ENCODE measurements around the gene ID1.
A peak's percentile ranks its signal among the peaks of the same experiment; 100 is the strongest.

Gene ID1

GRCh38 chr20:31569163-31570020 lies 35.7 kb upstream of the ID1 start:
- H3K27ac ChIP-seq: peak overlapping the region; percentile 27 to 95
- DNase-seq (ENCODE audit: low spot score): no peak
- peak; percentile 82 for TF ChIP-seq CTCF (IDR thresholded peaks at IDR 0.05)
- H3K4me3 ChIP-seq: no peak overlapping the region

- DNase-seq (ENCODE audit: low spot score): no peak
Observed at GRCh38 chr20:31570021-31570463, 35.0 kb upstream of the ID1 start.

GRCh38 chr20:31570735-31571617 lies 34.1 kb upstream of the ID1 start:
- DNase-seq (ENCODE audit: low spot score): no peak
- H3K27ac ChIP-seq: peak overlapping the region; percentile 27 to 95
- no peak overlapping the region for H3K4me3 ChIP-seq
- no peak for TF ChIP-seq CTCF (IDR thresholded peaks at IDR 0.05)

More at GRCh38 chr20:31570021-31570463, 35.0 kb upstream of the ID1 start:
- no peak for TF ChIP-seq CTCF (IDR thresholded peaks at IDR 0.05)
- Histone ChIP-seq H3K4me3 (no peak overlapping the region), H3K27ac (peak overlapping the region; percentile 27 to 95)

- TF ChIP-seq CTCF (IDR thresholded peaks at IDR 0.05): no peak
- Histone ChIP-seq H3K4me3 (peak overlapping the region; percentile 74), H3K27ac (peak overlapping the region; percentile 95)
- DNase-seq (ENCODE audit: low spot score): no peak
Observed at GRCh38 chr20:31572042-31572700, 32.9 kb upstream of the ID1 start.

- TF ChIP-seq CTCF (IDR thresholded peaks at IDR 0.05): no peak
- peak overlapping the region; percentile 74 for H3K4me3 ChIP-seq
Observed at GRCh38 chr20:31572701-31573554, 32.2 kb upstream of the ID1 start.

More at GRCh38 chr20:31572701-31573554, 32.2 kb upstream of the ID1 start:
- DNase-seq (ENCODE audit: low spot score): peak; percentile 99
- peak overlapping the region; percentile 95 for H3K27ac ChIP-seq
